GM10266 (cell line): ENCODE data around the gene TRPM2.

Source experiments
- DNase-seq: peaks from one replicate; pipeline ENCODE4 v3.0.0; 2012; ENCODE audit errors: extremely low spot score
- CTCF ChIP-seq: IDR thresholded peaks from 2 replicates; pipeline ENCODE4 v1.5.1; 2012; ENCODE audit warnings: mild to moderate bottlenecking, low read depth; ENCODE audit not compliant: control insufficient read depth, insufficient read depth; ENCODE audit errors: missing control alignments

Gene TRPM2

GRCh38 chr21:44351535-44352252 is 1.7 kb upstream of the TRPM2 start:
- no peak for TF ChIP-seq CTCF
- DNase-seq, result no peak

GRCh38 chr21:44352253-44352860 is 1.1 kb upstream of the TRPM2 start:
- no peak for DNase-seq
- no peak for TF ChIP-seq CTCF

DNA sequence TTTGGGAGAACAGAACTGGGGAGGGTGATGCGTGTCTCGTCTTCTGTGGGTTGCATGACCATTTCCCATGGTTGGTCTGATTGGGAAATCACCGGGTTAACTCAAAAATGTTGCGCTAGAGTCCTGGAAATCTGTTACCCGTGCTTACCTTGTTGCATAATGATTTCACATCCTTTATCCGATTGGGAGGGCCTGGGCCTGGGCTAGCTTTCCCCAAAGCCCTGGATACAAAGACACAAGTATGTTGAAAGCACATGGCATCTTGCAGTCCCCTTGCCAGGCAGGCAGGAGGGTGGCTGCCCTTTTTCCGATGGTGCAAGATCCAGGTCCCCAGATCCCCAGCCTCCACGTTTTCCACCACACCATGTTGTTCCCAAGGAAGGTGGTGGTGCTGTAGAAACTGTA is 582 bp downstream of the TRPM2 start:
- TF ChIP-seq CTCF, result no peak
- no peak for DNase-seq

- DNase-seq, result no peak
- no peak for TF ChIP-seq CTCF
These were observed 1.7 kb downstream of the TRPM2 start for GRCh38 chr21:44354775-44355771.

GRCh38 chr21:44356160-44356559 is 2.7 kb downstream of the TRPM2 start:
- no peak for TF ChIP-seq CTCF
- no peak for DNase-seq

GRCh38 chr21:44356636-44357035 is 3.2 kb downstream of the TRPM2 start:
- TF ChIP-seq CTCF, result no peak
- DNase-seq, result no peak
